HG03354 (cell line): Measurements from ENCODE around the gene CYBRD1.
A peak's percentile ranks its signal among the peaks of the same experiment; 100 is the strongest.

Source experiments
- ATAC-seq: cut with Tn5 transposase; IDR thresholded peaks from one replicate; pipeline ENCODE4 v1.9.1; 2021; ENCODE audit warnings: mild to moderate bottlenecking; ENCODE audit not compliant: unreplicated experiment, poor library complexity, severe bottlenecking

CYBRD1 gene

GRCh38 chr2:171592036-171592555 lies 69.8 kb downstream of the CYBRD1 start:
- no peak for ATAC-seq

DNA sequence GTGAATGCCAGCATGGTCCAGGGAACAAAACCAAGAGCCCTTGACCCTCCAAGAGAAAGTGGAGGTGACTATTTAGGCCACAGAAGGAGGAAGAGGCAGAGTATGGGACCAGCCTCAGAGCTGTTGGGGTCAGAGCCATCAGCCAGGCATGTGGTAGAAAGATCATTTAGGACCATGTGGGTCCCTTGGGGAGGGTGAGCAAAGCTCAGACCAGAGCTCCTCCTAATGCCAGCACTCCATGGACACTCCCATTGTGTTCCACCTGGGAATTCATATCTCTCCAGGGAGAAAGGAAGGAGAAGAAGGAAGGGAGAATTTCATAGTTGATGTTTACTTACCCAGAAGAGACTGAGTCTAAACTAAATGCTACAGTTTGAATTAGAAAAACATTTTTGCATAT lies 73.2 kb downstream of the CYBRD1 start:
- no peak for ATAC-seq

DNA sequence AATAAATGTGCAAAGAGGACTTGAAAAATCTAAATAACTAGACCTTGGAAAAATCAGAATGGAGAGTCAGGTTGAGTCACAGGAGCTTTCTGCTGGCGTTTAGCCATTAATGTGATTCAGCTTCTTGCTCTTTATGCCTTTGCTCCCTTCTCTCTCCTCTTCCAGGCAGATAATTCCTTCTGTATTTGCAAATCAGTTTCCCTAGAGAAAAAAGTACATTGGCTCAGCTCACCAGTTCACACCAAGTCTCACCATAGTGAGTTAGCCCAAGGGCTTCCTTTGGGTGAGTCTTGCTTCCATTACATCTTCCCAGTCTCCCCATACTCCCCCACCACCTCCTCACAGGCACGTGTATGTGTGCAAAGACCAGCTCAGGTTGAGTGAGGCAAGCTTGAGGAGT lies 73.6 kb downstream of the CYBRD1 start:
- no peak for ATAC-seq

- peak; percentile 93 for ATAC-seq
Measured at GRCh38 chr2:171598713-171599319, 76.5 kb downstream of the CYBRD1 start.

GRCh38 chr2:171600126-171600525 lies 77.9 kb downstream of the CYBRD1 start:
- no peak for ATAC-seq

DNA sequence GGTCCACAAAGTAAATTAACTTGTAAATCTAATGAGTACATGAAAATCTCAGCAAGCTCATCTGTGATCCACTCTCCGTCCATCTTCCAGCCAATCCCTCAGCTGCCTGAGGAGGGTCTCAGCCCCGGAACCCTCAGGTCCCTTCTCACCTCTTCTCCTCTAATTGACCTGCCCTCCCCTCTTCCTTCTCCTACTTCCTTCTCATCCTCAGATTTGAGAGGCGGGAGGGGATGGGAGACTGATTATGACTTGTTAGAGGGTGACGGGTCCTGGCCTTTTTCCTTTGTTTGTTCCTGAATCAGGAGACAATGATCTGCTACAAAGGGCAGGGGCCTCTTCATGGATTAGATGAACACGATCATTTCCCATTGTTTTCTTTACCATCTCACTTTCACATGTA lies 80.1 kb downstream of the CYBRD1 start:
- no peak for ATAC-seq
